A549 (cell line): Measurements from ENCODE around the gene ZNF786.
"Not testable (repeated sequence)": the region's sequence is repeated elsewhere in the genome, so short reads cannot be mapped to it uniquely, and the experiment has no call there.

Experiments
- CHD2 ChIP-seq: fragments of 150-350 bp; IDR thresholded peaks from 2 replicates; pipeline ENCODE4 v1.6.1; 2014; ENCODE audit warnings: low read length; ENCODE audit not compliant: partially characterized antibody
- HOXA7 ChIP-seq: fragments of 250-450 bp; sonication (Bioruptor Pico); IDR thresholded peaks from 2 replicates; pipeline ENCODE4 v1.5.0; 2020; ENCODE audit warnings: mild to moderate bottlenecking, moderate library complexity
- POLR2A ChIP-seq: IDR thresholded peaks from 2 replicates; pipeline ENCODE4 v1.6.1; 2012; ENCODE audit warnings: mild to moderate bottlenecking, low read length
- TF ChIP-seq, protein P1 (sequence below): fragments of >200 bp; sonication (Bioruptor Twin); formaldehyde crosslinking; IDR thresholded peaks from 3 replicates; pipeline ENCODE4 v1.5.1; 2016

DNA sequence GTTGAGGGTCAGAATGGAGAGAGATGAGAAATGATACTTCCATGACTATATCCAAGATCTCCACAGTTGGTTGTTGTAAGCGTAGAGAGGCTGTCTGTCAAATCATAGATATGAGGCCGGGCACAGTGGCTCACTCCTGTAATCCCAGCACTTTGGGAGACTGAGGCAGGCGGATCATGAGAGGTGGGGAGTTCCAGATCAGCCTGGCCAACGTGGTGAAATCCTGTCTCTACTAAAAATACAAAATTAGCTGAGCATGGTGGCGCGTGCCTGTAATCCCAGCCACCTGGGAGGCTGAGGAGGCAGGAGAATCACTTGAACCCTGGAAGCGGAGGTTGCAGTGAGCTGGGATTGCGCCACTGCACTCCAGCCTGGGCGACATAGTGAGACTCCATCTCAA lies 60.1 kb downstream of the ZNF786 start:
- TF ChIP-seq HOXA7 (CRISPR knock-in tag); POLR2A; CHD2: not testable (repeated sequence)
- TF ChIP-seq, protein P1, sequence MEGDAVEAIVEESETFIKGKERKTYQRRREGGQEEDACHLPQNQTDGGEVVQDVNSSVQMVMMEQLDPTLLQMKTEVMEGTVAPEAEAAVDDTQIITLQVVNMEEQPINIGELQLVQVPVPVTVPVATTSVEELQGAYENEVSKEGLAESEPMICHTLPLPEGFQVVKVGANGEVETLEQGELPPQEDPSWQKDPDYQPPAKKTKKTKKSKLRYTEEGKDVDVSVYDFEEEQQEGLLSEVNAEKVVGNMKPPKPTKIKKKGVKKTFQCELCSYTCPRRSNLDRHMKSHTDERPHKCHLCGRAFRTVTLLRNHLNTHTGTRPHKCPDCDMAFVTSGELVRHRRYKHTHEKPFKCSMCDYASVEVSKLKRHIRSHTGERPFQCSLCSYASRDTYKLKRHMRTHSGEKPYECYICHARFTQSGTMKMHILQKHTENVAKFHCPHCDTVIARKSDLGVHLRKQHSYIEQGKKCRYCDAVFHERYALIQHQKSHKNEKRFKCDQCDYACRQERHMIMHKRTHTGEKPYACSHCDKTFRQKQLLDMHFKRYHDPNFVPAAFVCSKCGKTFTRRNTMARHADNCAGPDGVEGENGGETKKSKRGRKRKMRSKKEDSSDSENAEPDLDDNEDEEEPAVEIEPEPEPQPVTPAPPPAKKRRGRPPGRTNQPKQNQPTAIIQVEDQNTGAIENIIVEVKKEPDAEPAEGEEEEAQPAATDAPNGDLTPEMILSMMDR = not testable (repeated sequence)
